VCaP (cell line): ENCODE measurements around the gene SMKR1.

Experiments used
- H3K27ac ChIP-seq: fragments of 450-650 bp; 2 replicates; pipeline ENCODE4 v1.5.1; 2017
- CTCF ChIP-seq: fragments of 450-650 bp; conservative IDR thresholded peaks from 2 replicates; pipeline ENCODE4 v1.5.1; 2017; ENCODE audit warnings: mild to moderate bottlenecking, moderate library complexity

Gene SMKR1

GRCh38 chr7:129461809-129462208 lies 40.5 kb upstream of the SMKR1 start:
- no peak for TF ChIP-seq CTCF
- no peak overlapping the region for H3K27ac ChIP-seq

GRCh38 chr7:129462420-129462819 lies 39.9 kb upstream of the SMKR1 start:
- TF ChIP-seq CTCF = no peak
- no peak overlapping the region for H3K27ac ChIP-seq

- TF ChIP-seq CTCF = no peak
- H3K27ac ChIP-seq = no peak overlapping the region
These were observed 38.1 kb upstream of the SMKR1 start for GRCh38 chr7:129464194-129464593.

GRCh38 chr7:129465080-129465479 lies 37.3 kb upstream of the SMKR1 start:
- no peak overlapping the region for H3K27ac ChIP-seq
- no peak for TF ChIP-seq CTCF

- no peak overlapping the region for H3K27ac ChIP-seq
- TF ChIP-seq CTCF = no peak
These were observed 35.5 kb upstream of the SMKR1 start for GRCh38 chr7:129466796-129467195.

- no peak for TF ChIP-seq CTCF
- H3K27ac ChIP-seq = no peak overlapping the region
These were observed 34.2 kb upstream of the SMKR1 start for GRCh38 chr7:129468087-129468486.

- no peak overlapping the region for H3K27ac ChIP-seq
- TF ChIP-seq CTCF = no peak
These were observed 33.8 kb upstream of the SMKR1 start for GRCh38 chr7:129468547-129468946.

GRCh38 chr7:129469930-129470329 lies 32.4 kb upstream of the SMKR1 start:
- TF ChIP-seq CTCF = no peak
- no peak overlapping the region for H3K27ac ChIP-seq
